A549 (cell line): ENCODE measurements around the gene SLC34A1.

Experiments
- CEBPB ChIP-seq, 2 experiments: fragments of >200 bp in 1 of 2; sonication (Bioruptor Twin) in 1 of 2; formaldehyde crosslinking in 1 of 2; IDR thresholded peaks; 2 replicates each; pipeline ENCODE4 v1.6.1; 2012 to 2016
- CHD2 ChIP-seq: fragments of 150-350 bp; IDR thresholded peaks from 2 replicates; pipeline ENCODE4 v1.6.1; 2014; ENCODE audit warnings: low read length; ENCODE audit not compliant: partially characterized antibody
- EP300 ChIP-seq, 2 experiments: fragments of >200 bp; sonication (Bioruptor Twin); formaldehyde crosslinking; IDR thresholded peaks; 2 replicates in 1 of 2; 3 replicates in 1 of 2; pipeline ENCODE4 v1.6.1; 2016 to 2017
- HOXA7 ChIP-seq: fragments of 250-450 bp; sonication (Bioruptor Pico); IDR thresholded peaks from 2 replicates; pipeline ENCODE4 v1.5.0; 2020; ENCODE audit warnings: mild to moderate bottlenecking, moderate library complexity
- MAX ChIP-seq: IDR thresholded peaks from 2 replicates; pipeline ENCODE4 v1.6.1; 2012
- MAZ ChIP-seq: fragments of 150-350 bp; IDR thresholded peaks from 2 replicates; pipeline ENCODE4 v1.6.1; 2014; ENCODE audit warnings: antibody characterized with exemption, low read depth, low read length, borderline replicate concordance
- POLR2A ChIP-seq: IDR thresholded peaks from 2 replicates; pipeline ENCODE4 v1.6.1; 2012; ENCODE audit warnings: mild to moderate bottlenecking, low read length
- POLR2AphosphoS2 ChIP-seq: conservative IDR thresholded peaks from 2 replicates; pipeline ENCODE4 v1.6.1; 2012; ENCODE audit warnings: low read length, improper control_type of control experiment, inconsistent platforms
- RAD21 ChIP-seq, 2 experiments: fragments of >200 bp in 1 of 2; sonication (Bioruptor Twin) in 1 of 2; formaldehyde crosslinking in 1 of 2; IDR thresholded peaks in 1 of 2; conservative IDR thresholded peaks in 1 of 2; 2 replicates in 1 of 2; 3 replicates in 1 of 2; pipeline ENCODE4 v1.6.1; 2012 to 2018; ENCODE audit warnings: inconsistent platforms in 1 of 2
- RCOR1 ChIP-seq: fragments of 150-350 bp; IDR thresholded peaks from 2 replicates; pipeline ENCODE4 v1.6.1; 2014; ENCODE audit warnings: antibody characterized with exemption, low read length, low read depth
- RFX5 ChIP-seq: fragments of 450-650 bp; IDR thresholded peaks from 2 replicates; pipeline ENCODE4 v1.7.1; 2014; ENCODE audit warnings: antibody characterized with exemption, mild to moderate bottlenecking, moderate library complexity
- ZC3H11A ChIP-seq: fragments of 450-650 bp; IDR thresholded peaks from 2 replicates; pipeline ENCODE4 v1.6.1; 2014; ENCODE audit warnings: antibody characterized with exemption, mild to moderate bottlenecking
- ZFP36 ChIP-seq: fragments of 450-650 bp; IDR thresholded peaks from 2 replicates; pipeline ENCODE4 v1.6.1; 2014; ENCODE audit warnings: borderline replicate concordance; ENCODE audit not compliant: partially characterized antibody
- TF ChIP-seq, protein P1 (sequence below): fragments of >200 bp; sonication (Bioruptor Twin); formaldehyde crosslinking; IDR thresholded peaks from 3 replicates; pipeline ENCODE4 v1.5.1; 2016

DNA sequence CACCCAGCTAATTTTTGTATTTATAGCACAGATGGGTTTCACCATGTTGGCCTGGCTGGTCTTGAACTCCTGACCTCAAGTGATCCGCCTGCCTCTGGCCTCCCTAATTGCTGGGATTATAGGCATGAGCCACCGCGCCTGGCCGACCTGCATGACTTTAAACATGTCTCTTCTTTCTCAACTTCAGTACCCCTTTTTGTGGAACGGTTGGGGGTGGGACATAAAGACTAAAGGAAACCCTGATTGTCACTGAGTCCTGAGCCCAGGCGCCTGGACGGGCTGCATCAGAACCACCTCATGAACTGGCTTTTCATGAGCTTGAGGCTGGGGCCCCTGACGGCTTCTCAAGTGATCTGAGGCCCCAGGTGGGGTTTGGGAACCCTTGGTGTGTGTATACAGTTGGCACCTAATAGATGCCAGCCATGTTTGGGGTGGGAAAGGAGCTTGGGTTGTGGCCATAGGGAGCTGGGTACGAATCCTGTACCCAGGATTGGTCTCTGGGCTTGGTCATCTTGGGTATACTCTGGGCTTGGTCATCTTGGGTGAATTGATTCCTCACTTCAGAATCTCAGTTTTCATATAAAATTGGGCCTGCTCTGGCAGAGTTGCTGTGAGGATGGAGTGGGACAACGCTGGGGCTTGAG is 44.5 kb downstream of the SLC34A1 start:
- TF ChIP-seq MAX (no peak), POLR2A (no peak), HOXA7 (CRISPR knock-in tag) (no peak), CHD2 (no peak), MAZ (no peak), POLR2AphosphoS2 (no peak), RFX5 (no peak), RAD21 (conservative IDR thresholded peaks at IDR 0.05 in 1 of 2, IDR thresholded peaks at IDR 0.05 in 1 of 2) (no peak), RCOR1 (no peak), ZFP36 (no peak), ZC3H11A (no peak), CEBPB (IDR thresholded peaks at IDR 0.05) (no peak), EP300 (IDR thresholded peaks at IDR 0.05) (no peak)
- TF ChIP-seq, protein P1, sequence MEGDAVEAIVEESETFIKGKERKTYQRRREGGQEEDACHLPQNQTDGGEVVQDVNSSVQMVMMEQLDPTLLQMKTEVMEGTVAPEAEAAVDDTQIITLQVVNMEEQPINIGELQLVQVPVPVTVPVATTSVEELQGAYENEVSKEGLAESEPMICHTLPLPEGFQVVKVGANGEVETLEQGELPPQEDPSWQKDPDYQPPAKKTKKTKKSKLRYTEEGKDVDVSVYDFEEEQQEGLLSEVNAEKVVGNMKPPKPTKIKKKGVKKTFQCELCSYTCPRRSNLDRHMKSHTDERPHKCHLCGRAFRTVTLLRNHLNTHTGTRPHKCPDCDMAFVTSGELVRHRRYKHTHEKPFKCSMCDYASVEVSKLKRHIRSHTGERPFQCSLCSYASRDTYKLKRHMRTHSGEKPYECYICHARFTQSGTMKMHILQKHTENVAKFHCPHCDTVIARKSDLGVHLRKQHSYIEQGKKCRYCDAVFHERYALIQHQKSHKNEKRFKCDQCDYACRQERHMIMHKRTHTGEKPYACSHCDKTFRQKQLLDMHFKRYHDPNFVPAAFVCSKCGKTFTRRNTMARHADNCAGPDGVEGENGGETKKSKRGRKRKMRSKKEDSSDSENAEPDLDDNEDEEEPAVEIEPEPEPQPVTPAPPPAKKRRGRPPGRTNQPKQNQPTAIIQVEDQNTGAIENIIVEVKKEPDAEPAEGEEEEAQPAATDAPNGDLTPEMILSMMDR, result no peak
